Adrenal gland (tissue), 5 donors: ENCODE measurements around the gene ABCC4.

ENCODE experiments used
- POLR2A ChIP-seq, 2 donors: fragments of 450-650 bp; IDR thresholded peaks; one replicate each; pipeline ENCODE4 v1.6.1; 2017; ENCODE audit warnings: antibody characterized with exemption in 2 of 2, mild to moderate bottlenecking in 2 of 2, moderate library complexity in 1 of 2
- TF ChIP-seq, protein P1 (sequence below), 6 experiments: fragments of 450-650 bp in 4 of 6; fragments of 200-600 bp in 2 of 6; sonication (generic) in 1 of 6; IDR thresholded peaks; 1 replicate in 5 of 6; 2 replicates in 1 of 6; pipeline versions ENCODE4 v1.5.1 to v1.8.0; 2016 to 2021; ENCODE audit warnings: antibody characterized with exemption in 6 of 6, mild to moderate bottlenecking in 2 of 6, moderate library complexity in 1 of 6
- donor health status: DM: no; HTN: no; CAD: no.

DNA sequence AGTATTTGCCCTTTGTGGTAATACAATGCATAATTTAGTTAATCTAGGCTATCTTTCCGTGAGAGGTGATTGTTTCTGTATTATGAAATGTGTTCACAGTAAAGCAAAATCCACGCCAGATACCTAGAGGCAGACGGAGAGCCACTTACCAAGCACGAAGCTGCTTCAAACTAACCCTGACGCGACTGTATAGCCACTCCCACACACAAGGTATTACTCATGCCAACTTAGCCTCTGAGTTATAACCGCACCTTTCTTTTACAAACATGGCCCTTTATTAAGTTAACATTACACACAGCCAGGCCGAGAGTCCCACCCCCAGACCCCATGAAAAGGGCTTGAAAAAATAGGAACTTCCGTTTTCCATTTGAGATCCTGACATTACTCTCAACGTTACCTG lies 185.7 kb downstream of the ABCC4 start:
- TF ChIP-seq, protein P1, sequence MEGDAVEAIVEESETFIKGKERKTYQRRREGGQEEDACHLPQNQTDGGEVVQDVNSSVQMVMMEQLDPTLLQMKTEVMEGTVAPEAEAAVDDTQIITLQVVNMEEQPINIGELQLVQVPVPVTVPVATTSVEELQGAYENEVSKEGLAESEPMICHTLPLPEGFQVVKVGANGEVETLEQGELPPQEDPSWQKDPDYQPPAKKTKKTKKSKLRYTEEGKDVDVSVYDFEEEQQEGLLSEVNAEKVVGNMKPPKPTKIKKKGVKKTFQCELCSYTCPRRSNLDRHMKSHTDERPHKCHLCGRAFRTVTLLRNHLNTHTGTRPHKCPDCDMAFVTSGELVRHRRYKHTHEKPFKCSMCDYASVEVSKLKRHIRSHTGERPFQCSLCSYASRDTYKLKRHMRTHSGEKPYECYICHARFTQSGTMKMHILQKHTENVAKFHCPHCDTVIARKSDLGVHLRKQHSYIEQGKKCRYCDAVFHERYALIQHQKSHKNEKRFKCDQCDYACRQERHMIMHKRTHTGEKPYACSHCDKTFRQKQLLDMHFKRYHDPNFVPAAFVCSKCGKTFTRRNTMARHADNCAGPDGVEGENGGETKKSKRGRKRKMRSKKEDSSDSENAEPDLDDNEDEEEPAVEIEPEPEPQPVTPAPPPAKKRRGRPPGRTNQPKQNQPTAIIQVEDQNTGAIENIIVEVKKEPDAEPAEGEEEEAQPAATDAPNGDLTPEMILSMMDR (IDR thresholded peaks at IDR 0.05), result no peak
- TF ChIP-seq POLR2A (IDR thresholded peaks at IDR 0.05), result no peak
